ENCODE results near the gene BMP2K. TPM values are rescaled to one million over a fixed set of nuclear protein-coding genes. Genes with fewer than 3 reads are reported as not detected.
A peak's percentile ranks its signal among the peaks of the same experiment; 100 is the strongest.

The BMP2K gene
- total RNA-seq, 3 donors from 2014 or later (not counting 1 experiment from before 2014, with no cell fraction given) = 10.1 to 13.5 (median 11.7) TPM

DNA sequence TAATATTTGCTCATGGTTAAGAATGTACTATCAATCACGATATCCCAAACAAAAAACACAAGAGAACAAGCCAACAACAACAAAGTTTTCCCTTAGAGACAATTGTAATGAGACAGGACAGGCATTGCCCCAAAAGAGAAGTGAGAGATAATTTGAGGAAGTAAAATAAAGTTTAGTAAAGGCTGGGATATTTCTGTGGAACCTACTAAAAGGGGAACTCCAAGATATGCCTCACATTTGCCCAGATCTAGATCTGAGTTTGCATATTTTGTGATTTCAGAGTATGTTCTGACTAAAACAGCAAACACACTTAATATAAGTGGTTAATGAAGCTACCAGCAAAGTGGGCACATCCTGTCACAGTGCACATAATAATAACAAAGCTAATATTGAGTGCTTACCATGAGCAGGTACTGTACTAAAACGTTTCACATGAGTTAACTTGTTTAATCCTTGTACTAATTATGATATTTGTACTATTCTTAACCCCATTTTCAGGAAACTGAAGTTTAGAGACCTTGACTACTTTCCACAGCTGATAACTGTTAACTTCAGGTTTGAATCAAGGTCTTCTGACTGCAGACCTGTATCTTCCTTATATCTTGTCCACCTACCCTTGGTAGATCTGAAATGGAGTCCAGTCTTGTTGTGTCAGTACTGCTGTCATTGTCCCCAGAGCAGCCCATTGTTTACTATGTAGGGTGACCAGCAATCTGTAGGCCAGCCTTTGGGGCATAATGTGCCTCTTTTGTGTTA lies 26.0 kb upstream of the BMP2K start:
- intact Hi-C loops (cut with micrococcal nuclease) = loop anchor here (2.0 kb wide), 1 partner anchor 29 kb away; no protein-coding TSS in a partner anchor
- WGBS (ENCODE audit: insufficient coverage) = no CpG with 5 or more reads among the region's 2 CpGs
- H3K36me3 Mint-ChIP-seq = no peaks in the 10 kb centered on the region

DNA sequence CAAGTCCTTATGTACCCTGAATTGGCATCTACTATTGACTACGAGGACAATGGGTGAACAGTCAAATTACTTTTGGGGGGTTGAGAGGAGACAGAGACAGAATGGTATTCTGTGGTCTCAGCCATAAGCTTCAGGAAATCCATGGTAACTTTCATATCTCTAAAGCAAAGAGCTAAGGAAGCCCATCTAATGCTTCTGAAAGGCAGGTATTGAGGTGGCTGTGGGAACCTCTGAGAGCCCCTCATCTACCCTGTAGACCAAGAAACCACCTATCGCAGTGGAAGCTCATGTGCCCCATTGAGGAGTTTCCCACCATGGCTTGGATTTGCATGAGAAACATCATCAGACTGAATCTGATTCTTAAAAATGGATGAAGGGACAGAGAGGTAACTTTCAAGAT lies 23.1 kb upstream of the BMP2K start:
- no peak overlapping the region for H3K4me3 ChIP-seq (ENCODE audit: low read length)
- DNase-seq (no peak), ATAC-seq (no peak)
- no peak overlapping the region for H3K4me3 Mint-ChIP-seq
- H3K4me1 Mint-ChIP-seq = no peaks in the 10 kb centered on the region
- no peaks in the 10 kb centered on the region for H3K9me3 Mint-ChIP-seq
- intact Hi-C loops (cut with micrococcal nuclease) = no loop called here
- no peaks in the 10 kb centered on the region for H3K36me3 ChIP-seq (ENCODE audit: control insufficient read depth, insufficient read depth, low read length)
- no peaks in the 10 kb centered on the region for H3K4me1 ChIP-seq (ENCODE audit: control insufficient read depth, insufficient read depth, low read length)
- H3K27ac Mint-ChIP-seq = no peak overlapping the region
- H3K9me3 ChIP-seq (ENCODE audit: control insufficient read depth, insufficient read depth, low read length) = no peaks in the 10 kb centered on the region
- H3K27me3 Mint-ChIP-seq (ENCODE audit: low read depth in 2 of 2) = peaks cover 0 to 6% of the 10 kb centered on the region in 2 donors
- H3K36me3 Mint-ChIP-seq = no peaks in the 10 kb centered on the region
- no peak overlapping the region for H3K27ac ChIP-seq (ENCODE audit: low read length)
- no peaks in the 10 kb centered on the region for H3K27me3 ChIP-seq (ENCODE audit: control insufficient read depth, insufficient read depth, low read length)
- TF ChIP-seq, protein P1, sequence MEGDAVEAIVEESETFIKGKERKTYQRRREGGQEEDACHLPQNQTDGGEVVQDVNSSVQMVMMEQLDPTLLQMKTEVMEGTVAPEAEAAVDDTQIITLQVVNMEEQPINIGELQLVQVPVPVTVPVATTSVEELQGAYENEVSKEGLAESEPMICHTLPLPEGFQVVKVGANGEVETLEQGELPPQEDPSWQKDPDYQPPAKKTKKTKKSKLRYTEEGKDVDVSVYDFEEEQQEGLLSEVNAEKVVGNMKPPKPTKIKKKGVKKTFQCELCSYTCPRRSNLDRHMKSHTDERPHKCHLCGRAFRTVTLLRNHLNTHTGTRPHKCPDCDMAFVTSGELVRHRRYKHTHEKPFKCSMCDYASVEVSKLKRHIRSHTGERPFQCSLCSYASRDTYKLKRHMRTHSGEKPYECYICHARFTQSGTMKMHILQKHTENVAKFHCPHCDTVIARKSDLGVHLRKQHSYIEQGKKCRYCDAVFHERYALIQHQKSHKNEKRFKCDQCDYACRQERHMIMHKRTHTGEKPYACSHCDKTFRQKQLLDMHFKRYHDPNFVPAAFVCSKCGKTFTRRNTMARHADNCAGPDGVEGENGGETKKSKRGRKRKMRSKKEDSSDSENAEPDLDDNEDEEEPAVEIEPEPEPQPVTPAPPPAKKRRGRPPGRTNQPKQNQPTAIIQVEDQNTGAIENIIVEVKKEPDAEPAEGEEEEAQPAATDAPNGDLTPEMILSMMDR (IDR thresholded peaks at IDR 0.05) = no peak
- WGBS (ENCODE audit: insufficient coverage) = 81% methylated on average over 2 of the region's 2 CpGs

More for the DNA sequence above, 26.0 kb upstream of the BMP2K start:
- no peaks in the 10 kb centered on the region for H3K4me1 Mint-ChIP-seq
- TF ChIP-seq, protein P1 (IDR thresholded peaks at IDR 0.05) = no peak
- DNase-seq = no peak
- H3K27ac ChIP-seq (ENCODE audit: low read length) = peak overlapping the region; percentile 62
- no peaks in the 10 kb centered on the region for H3K27me3 Mint-ChIP-seq (ENCODE audit: low read depth in 2 of 2)
- no peak overlapping the region for H3K4me3 Mint-ChIP-seq
- H3K9me3 ChIP-seq (ENCODE audit: control insufficient read depth, insufficient read depth, low read length) = no peaks in the 10 kb centered on the region
- no peaks in the 10 kb centered on the region for H3K9me3 Mint-ChIP-seq
- no peak overlapping the region for H3K4me3 ChIP-seq (ENCODE audit: low read length)
- H3K36me3 ChIP-seq (ENCODE audit: control insufficient read depth, insufficient read depth, low read length) = no peaks in the 10 kb centered on the region
- peak in 1 of 3 donors; percentile 61 for ATAC-seq
- no peaks in the 10 kb centered on the region for H3K27me3 ChIP-seq (ENCODE audit: control insufficient read depth, insufficient read depth, low read length)
- H3K27ac Mint-ChIP-seq = no peak overlapping the region
- H3K4me1 ChIP-seq (ENCODE audit: control insufficient read depth, insufficient read depth, low read length) = no peaks in the 10 kb centered on the region

DNA sequence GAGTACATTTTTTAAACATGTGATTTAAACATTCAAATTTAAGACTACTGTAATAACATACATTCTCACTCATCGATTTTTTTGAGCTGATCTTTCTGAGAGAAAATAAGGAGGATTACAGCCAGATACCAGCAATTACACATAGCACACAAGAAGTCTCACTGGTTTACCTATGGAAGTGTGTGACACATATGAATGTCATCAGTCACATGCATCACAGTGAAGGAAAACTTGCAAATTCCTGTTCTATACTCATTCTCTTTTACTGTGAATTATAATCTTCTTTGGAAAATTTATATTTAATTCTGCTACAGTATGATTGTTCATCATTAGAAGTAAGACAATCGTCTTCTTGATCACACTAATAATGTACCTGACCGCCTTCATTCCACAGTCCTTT lies 21.3 kb upstream of the BMP2K start:
- TF ChIP-seq, protein P1 (IDR thresholded peaks at IDR 0.05) = no peak
- H3K4me3 ChIP-seq (ENCODE audit: low read length) = no peak overlapping the region
- Mint-ChIP-seq H3K4me3 (no peak overlapping the region), H3K9me3 (no peaks in the 10 kb centered on the region), H3K27me3 (ENCODE audit: low read depth in 2 of 2) (peaks cover 0 to 6% of the 10 kb centered on the region in 2 donors), H3K36me3 (no peaks in the 10 kb centered on the region), H3K27ac (no peak overlapping the region), H3K4me1 (no peaks in the 10 kb centered on the region)
- H3K36me3 ChIP-seq (ENCODE audit: control insufficient read depth, insufficient read depth, low read length) = no peaks in the 10 kb centered on the region
- H3K27me3 ChIP-seq (ENCODE audit: control insufficient read depth, insufficient read depth, low read length) = no peaks in the 10 kb centered on the region
- no peak overlapping the region for H3K27ac ChIP-seq (ENCODE audit: low read length)
- no peaks in the 10 kb centered on the region for H3K9me3 ChIP-seq (ENCODE audit: control insufficient read depth, insufficient read depth, low read length)
- 94% methylated on average over 2 of the region's 3 CpGs for whole genome bisulfite sequencing (ENCODE audit: insufficient coverage)
- no peak for ATAC-seq
- DNase-seq = no peak
- intact Hi-C loops (cut with micrococcal nuclease) = no loop called here
- H3K4me1 ChIP-seq (ENCODE audit: control insufficient read depth, insufficient read depth, low read length) = no peaks in the 10 kb centered on the region

DNA sequence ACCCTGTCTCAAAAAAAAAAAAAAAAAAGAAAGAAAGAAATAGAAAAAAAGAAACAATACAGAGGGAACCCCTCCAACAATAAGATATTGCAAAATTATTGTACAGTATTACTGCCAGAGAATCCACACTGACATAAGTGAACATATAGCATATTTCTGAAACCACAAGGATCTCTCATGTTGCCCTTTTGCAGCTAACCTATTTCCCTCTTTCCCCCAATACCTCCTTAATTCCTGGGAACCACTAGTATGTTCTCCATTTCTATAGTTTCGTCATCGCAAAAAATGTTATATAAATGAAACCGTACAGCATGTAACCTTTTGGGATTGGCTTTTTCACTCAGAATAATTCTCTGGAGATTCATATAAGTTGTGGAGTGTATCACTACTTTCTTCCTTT lies 20.0 kb upstream of the BMP2K start:
- H3K36me3 Mint-ChIP-seq = no peaks in the 10 kb centered on the region
- TF ChIP-seq, protein P1 (IDR thresholded peaks at IDR 0.05) = no peak
- H3K27ac Mint-ChIP-seq = no peak overlapping the region
- H3K4me3 ChIP-seq (ENCODE audit: low read length) = no peak overlapping the region
- no peaks in the 10 kb centered on the region for H3K9me3 ChIP-seq (ENCODE audit: control insufficient read depth, insufficient read depth, low read length)
- H3K4me1 ChIP-seq (ENCODE audit: control insufficient read depth, insufficient read depth, low read length) = no peaks in the 10 kb centered on the region
- H3K27ac ChIP-seq (ENCODE audit: low read length) = no peak overlapping the region
- peaks cover 0 to 6% of the 10 kb centered on the region in 2 donors for H3K27me3 Mint-ChIP-seq (ENCODE audit: low read depth in 2 of 2)
- H3K9me3 Mint-ChIP-seq = no peaks in the 10 kb centered on the region
- intact Hi-C loops (cut with micrococcal nuclease) = no loop called here
- H3K4me3 Mint-ChIP-seq = no peak overlapping the region
- WGBS (ENCODE audit: insufficient coverage) = 100% methylated on average over 3 of the region's 3 CpGs
- DNase-seq (no peak), ATAC-seq (no peak)
- no peaks in the 10 kb centered on the region for H3K27me3 ChIP-seq (ENCODE audit: control insufficient read depth, insufficient read depth, low read length)
- H3K4me1 Mint-ChIP-seq = no peaks in the 10 kb centered on the region
- no peaks in the 10 kb centered on the region for H3K36me3 ChIP-seq (ENCODE audit: control insufficient read depth, insufficient read depth, low read length)

Data from natural killer cell (primary cell).